Measurements from ENCODE around the gene CGB8.

The CGB8 gene

DNA sequence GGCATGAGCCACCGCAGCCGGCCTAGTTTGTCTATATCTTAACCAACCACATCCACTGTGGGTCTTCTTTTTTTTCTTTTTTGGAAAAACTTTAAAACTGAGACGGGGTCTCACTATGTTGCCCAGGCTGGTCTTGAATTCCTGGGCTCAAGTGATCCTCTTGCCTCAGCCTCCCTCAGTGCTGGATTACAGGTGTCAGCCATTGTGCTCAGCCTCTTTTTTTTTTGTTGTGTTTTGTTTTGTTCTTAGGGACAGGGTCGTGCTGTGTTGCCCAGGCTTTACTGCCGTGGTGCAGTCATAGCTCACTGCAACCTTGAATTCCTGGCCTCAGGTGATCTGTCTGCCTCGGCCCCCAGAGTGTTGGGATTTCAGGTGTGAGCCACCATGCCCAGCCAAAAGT, 43.8 kb upstream of the CGB8 start:
- DNase-seq = no peak
- peaks cover 12% of the 10 kb centered on the region for H3F3A ChIP-seq (ENCODE audit: insufficient read depth, low read length)
- no peak overlapping the region for H3K4me3 ChIP-seq (ENCODE audit: low read length)
- no peaks in the 10 kb centered on the region for H3K9me3 ChIP-seq (replicated peaks; ENCODE audit: insufficient read depth, low read length)
- no peak overlapping the region for H3K27ac ChIP-seq (ENCODE audit: low read length)
- no peak overlapping the region for H3K4me2 ChIP-seq (ENCODE audit: low read depth, low read length)
- no peak overlapping the region for H2AFZ ChIP-seq (ENCODE audit: low read length)
- peaks cover 16% of the 10 kb centered on the region for H3K36me3 ChIP-seq (replicated peaks; ENCODE audit: insufficient read depth, low read length)
- H3K9me2 ChIP-seq (replicated peaks; ENCODE audit: insufficient read depth, low read length) = no peaks in the 10 kb centered on the region
- H4K20me1 ChIP-seq (ENCODE audit: insufficient read depth, low read length) = peaks cover 31% of the 10 kb centered on the region
- no peaks in the 10 kb centered on the region for H3K27me3 ChIP-seq (replicated peaks; ENCODE audit: insufficient read depth, low read length)
- H3K79me2 ChIP-seq (ENCODE audit: low read length) = peaks cover 87% of the 10 kb centered on the region
- TF ChIP-seq EZH2 (optimal IDR thresholded peaks at IDR 0.05; ENCODE audit: low read depth, low read length) (no peak), EZH2phosphoT487 (IDR thresholded peaks at IDR 0.05; ENCODE audit: low read length) (no peak)
- TF ChIP-seq, protein P1, sequence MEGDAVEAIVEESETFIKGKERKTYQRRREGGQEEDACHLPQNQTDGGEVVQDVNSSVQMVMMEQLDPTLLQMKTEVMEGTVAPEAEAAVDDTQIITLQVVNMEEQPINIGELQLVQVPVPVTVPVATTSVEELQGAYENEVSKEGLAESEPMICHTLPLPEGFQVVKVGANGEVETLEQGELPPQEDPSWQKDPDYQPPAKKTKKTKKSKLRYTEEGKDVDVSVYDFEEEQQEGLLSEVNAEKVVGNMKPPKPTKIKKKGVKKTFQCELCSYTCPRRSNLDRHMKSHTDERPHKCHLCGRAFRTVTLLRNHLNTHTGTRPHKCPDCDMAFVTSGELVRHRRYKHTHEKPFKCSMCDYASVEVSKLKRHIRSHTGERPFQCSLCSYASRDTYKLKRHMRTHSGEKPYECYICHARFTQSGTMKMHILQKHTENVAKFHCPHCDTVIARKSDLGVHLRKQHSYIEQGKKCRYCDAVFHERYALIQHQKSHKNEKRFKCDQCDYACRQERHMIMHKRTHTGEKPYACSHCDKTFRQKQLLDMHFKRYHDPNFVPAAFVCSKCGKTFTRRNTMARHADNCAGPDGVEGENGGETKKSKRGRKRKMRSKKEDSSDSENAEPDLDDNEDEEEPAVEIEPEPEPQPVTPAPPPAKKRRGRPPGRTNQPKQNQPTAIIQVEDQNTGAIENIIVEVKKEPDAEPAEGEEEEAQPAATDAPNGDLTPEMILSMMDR (IDR thresholded peaks at IDR 0.05; ENCODE audit: low read length) = no peak
- H3K4me1 ChIP-seq (ENCODE audit: low read length) = peaks cover under 1% of the 10 kb centered on the region; the same call in 1 of the 2 replicates
- no peak overlapping the region for H3K9ac ChIP-seq (ENCODE audit: low read length)

DNA sequence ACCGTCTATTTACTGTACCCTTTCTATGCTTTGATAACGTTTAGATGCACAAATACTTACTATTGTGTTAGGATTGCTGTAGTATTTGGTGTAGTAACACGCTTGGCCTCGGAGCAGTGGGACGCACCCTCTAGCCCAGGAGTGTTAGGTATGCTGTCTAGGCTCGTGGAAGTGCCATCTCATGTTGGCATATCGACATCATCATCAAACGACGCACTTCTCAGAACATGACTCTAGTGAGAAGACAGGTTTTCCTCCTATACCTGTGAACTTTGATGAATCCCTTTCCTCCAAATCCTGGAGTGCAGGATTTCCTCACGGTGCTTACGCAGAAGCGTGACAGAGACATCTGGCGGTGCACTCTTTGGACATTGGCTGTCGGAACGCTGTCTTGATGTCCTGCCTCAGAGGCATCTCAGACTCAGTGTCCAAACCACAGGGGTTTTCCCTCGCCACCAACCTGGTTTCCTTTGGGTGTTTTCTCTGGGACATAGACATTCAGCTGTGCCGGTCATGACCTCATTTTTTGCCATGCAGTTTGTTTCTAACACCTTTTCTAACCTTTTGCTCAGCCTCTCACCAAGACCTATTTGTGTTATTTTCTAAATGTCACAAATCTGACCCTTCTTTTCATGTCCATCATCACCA, 42.6 kb upstream of the CGB8 start:
- Histone ChIP-seq H3K27ac (ENCODE audit: low read length) (no peak overlapping the region), H3K79me2 (ENCODE audit: low read length) (peaks cover 90% of the 10 kb centered on the region)

DNA sequence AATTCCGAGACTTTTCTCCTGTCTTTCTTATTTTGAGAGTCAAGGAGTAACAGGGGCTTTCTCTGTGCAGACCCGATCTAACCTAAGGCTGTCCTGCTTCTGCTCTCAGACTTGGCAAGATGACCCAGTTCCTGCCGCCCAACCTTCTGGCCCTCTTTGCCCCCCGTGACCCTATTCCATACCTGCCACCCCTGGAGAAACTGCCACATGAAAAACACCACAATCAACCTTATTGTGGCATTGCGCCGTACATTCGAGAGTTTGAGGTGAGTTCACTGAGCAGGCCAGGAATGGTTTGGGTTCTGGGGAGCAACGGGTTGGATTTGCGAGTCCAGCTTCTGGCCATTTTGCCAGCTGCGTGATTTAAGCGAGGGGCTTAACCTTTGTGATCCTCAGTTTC, 37.4 kb upstream of the CGB8 start:
- Histone ChIP-seq H4K20me1 (ENCODE audit: insufficient read depth, low read length) (peaks cover 35% of the 10 kb centered on the region), H3K4me3 (ENCODE audit: low read length) (peak overlapping the region; percentile 96), H3K79me2 (ENCODE audit: low read length) (peaks cover 58% of the 10 kb centered on the region), H2AFZ (ENCODE audit: low read length) (no peak overlapping the region), H3K27me3 (replicated peaks; ENCODE audit: insufficient read depth, low read length) (no peaks in the 10 kb centered on the region), H3K9ac (ENCODE audit: low read length) (peak overlapping the region; percentile 91), H3K36me3 (replicated peaks; ENCODE audit: insufficient read depth, low read length) (peaks cover 9% of the 10 kb centered on the region), H3K4me2 (ENCODE audit: low read depth, low read length) (peak overlapping the region; percentile 99), H3K27ac (ENCODE audit: low read length) (no peak overlapping the region), H3K9me2 (replicated peaks; ENCODE audit: insufficient read depth, low read length) (no peaks in the 10 kb centered on the region), H3K9me3 (replicated peaks; ENCODE audit: insufficient read depth, low read length) (no peaks in the 10 kb centered on the region), H3K4me1 (ENCODE audit: low read length) (peaks cover 12% of the 10 kb centered on the region), H3F3A (ENCODE audit: insufficient read depth, low read length) (no peaks in the 10 kb centered on the region; the same call in 1 of the 2 replicates)
- DNase-seq = no peak
- no peak for TF ChIP-seq EZH2 (optimal IDR thresholded peaks at IDR 0.05; ENCODE audit: low read depth, low read length)
- TF ChIP-seq, protein P1 (IDR thresholded peaks at IDR 0.05; ENCODE audit: low read length) = no peak
- TF ChIP-seq EZH2phosphoT487 (IDR thresholded peaks at IDR 0.05; ENCODE audit: low read length) = no peak

More for the DNA sequence above, 42.6 kb upstream of the CGB8 start:
- H3K4me1 ChIP-seq (ENCODE audit: low read length) = peaks cover 10% of the 10 kb centered on the region
- H3K27me3 ChIP-seq (replicated peaks; ENCODE audit: insufficient read depth, low read length) = no peaks in the 10 kb centered on the region
- no peaks in the 10 kb centered on the region for H3K9me2 ChIP-seq (replicated peaks; ENCODE audit: insufficient read depth, low read length)
- H4K20me1 ChIP-seq (ENCODE audit: insufficient read depth, low read length) = peaks cover 39% of the 10 kb centered on the region
- no peak overlapping the region for H3K4me2 ChIP-seq (ENCODE audit: low read depth, low read length)
- H2AFZ ChIP-seq (ENCODE audit: low read length) = no peak overlapping the region
- H3F3A ChIP-seq (ENCODE audit: insufficient read depth, low read length) = peaks cover 4% of the 10 kb centered on the region; the same call in 1 of the 2 replicates
- H3K36me3 ChIP-seq (replicated peaks; ENCODE audit: insufficient read depth, low read length) = peaks cover 16% of the 10 kb centered on the region
- H3K4me3 ChIP-seq (ENCODE audit: low read length) = no peak overlapping the region
- no peak overlapping the region for H3K9ac ChIP-seq (ENCODE audit: low read length)
- no peaks in the 10 kb centered on the region for H3K9me3 ChIP-seq (replicated peaks; ENCODE audit: insufficient read depth, low read length)
- no peak for DNase-seq
- TF ChIP-seq EZH2phosphoT487 (IDR thresholded peaks at IDR 0.05; ENCODE audit: low read length) (no peak), EZH2 (optimal IDR thresholded peaks at IDR 0.05; ENCODE audit: low read depth, low read length) (no peak)
- TF ChIP-seq, protein P1 (IDR thresholded peaks at IDR 0.05; ENCODE audit: low read length) = no peak
